NCI-H748 treated with DMSO at 0.1 percent for 48 hours (cell line): ENCODE data around the gene RAPGEF1.

ENCODE experiments used
- DNase-seq: peaks from one replicate; lab custom pipeline; 2025; lab: John Stamatoyannopoulos, UW

RAPGEF1 gene

GRCh38 chr9:131585375-131585774 is 154.5 kb downstream of the RAPGEF1 start:
- no peak for DNase-seq

- no peak for DNase-seq
These were observed 155.0 kb downstream of the RAPGEF1 start for GRCh38 chr9:131584858-131585257.

GRCh38 chr9:131583836-131584555 is 155.9 kb downstream of the RAPGEF1 start:
- no peak for DNase-seq

GRCh38 chr9:131583337-131583645 is 156.6 kb downstream of the RAPGEF1 start:
- no peak for DNase-seq

- no peak for DNase-seq
These were observed 157.2 kb downstream of the RAPGEF1 start for GRCh38 chr9:131582466-131583336.

- no peak for DNase-seq
These were observed 157.8 kb downstream of the RAPGEF1 start for GRCh38 chr9:131582056-131582455.

- no peak for DNase-seq
These were observed 159.5 kb downstream of the RAPGEF1 start for GRCh38 chr9:131580358-131580757.

- no peak for DNase-seq
These were observed 160.1 kb downstream of the RAPGEF1 start for GRCh38 chr9:131579789-131580211.

GRCh38 chr9:131578731-131579504 is 161.0 kb downstream of the RAPGEF1 start:
- DNase-seq = no peak

GRCh38 chr9:131578021-131578420 is 161.9 kb downstream of the RAPGEF1 start:
- no peak for DNase-seq

- DNase-seq = no peak
These were observed 162.6 kb downstream of the RAPGEF1 start for GRCh38 chr9:131577005-131578000.

- DNase-seq = no peak
These were observed 163.7 kb downstream of the RAPGEF1 start for GRCh38 chr9:131575946-131576853.

GRCh38 chr9:131574730-131575640 is 164.9 kb downstream of the RAPGEF1 start:
- DNase-seq = no peak

- no peak for DNase-seq
These were observed 172.0 kb downstream of the RAPGEF1 start for GRCh38 chr9:131567910-131568309.

- no peak for DNase-seq
These were observed 173.7 kb downstream of the RAPGEF1 start for GRCh38 chr9:131566158-131566557.

GRCh38 chr9:131565369-131565768 is 174.5 kb downstream of the RAPGEF1 start:
- DNase-seq = no peak

- peak; percentile 9 for DNase-seq
These were observed 177.6 kb downstream of the RAPGEF1 start for GRCh38 chr9:131562032-131562959.

- no peak for DNase-seq
These were observed 180.4 kb downstream of the RAPGEF1 start for GRCh38 chr9:131559421-131560000.
